Gastrocnemius medialis (tissue), 4 donors: ENCODE measurements around the gene EXOC1L.

Experiments
- CTCF ChIP-seq, 5 experiments: fragments of 450-650 bp in 3 of 5; fragments of 200-600 bp in 2 of 5; sonication (generic) in 2 of 5; IDR thresholded peaks in 4 of 5; conservative IDR thresholded peaks in 1 of 5; 1 replicate in 4 of 5; 2 replicates in 1 of 5; pipeline ENCODE4 v1.5.1; 2016 to 2019; ENCODE audit warnings: antibody characterized with exemption in 5 of 5, mild to moderate bottlenecking in 3 of 5, moderate library complexity in 3 of 5
- POLR2A ChIP-seq, 2 donors: fragments of 450-650 bp; IDR thresholded peaks; one replicate each; pipeline ENCODE4 v1.6.1; 2017; ENCODE audit warnings: antibody characterized with exemption in 2 of 2, mild to moderate bottlenecking in 2 of 2, moderate library complexity in 2 of 2

DNA sequence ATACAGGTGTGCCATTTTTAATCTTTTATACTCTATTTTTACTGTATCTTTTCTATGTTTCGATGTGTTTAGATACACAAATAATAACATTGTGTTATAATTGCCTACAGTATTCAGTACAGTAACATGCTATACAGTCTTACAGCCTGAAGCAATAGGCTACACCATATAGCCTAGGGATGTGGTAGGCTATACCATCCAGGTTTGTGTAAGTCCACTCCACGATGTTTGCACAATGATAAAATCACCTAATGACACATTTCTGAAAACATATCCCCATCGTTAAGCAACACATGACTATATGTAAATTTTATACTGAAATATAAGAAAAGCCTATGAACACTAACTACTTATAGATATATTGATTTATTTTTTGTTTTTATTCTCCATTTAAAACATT lies 48.9 kb upstream of the EXOC1L start:
- TF ChIP-seq CTCF (IDR thresholded peaks at IDR 0.05 in 4 of 5, conservative IDR thresholded peaks at IDR 0.05 in 1 of 5): no peak
- TF ChIP-seq POLR2A (IDR thresholded peaks at IDR 0.05): no peak
